Fibroblast of villous mesenchyme (primary cell): Measurements from ENCODE around the gene RAB26. TPM values are rescaled to one million over a fixed set of nuclear protein-coding genes. Genes with fewer than 3 reads are reported as not detected.
"Not testable (repeated sequence)": the region's sequence is repeated elsewhere in the genome, so short reads cannot be mapped to it uniquely, and the experiment has no call there.

Source experiments
- DNase-seq: peaks from one replicate; pipeline ENCODE4 v3.0.0-alpha.2; 2010; ENCODE audit warnings: low read depth
- H3K4me3 ChIP-seq: 2 replicates; pipeline ENCODE4 v1.5.1; 2011; ENCODE audit warnings: low read depth, mild to moderate bottlenecking, low read length
- CTCF ChIP-seq: IDR thresholded peaks from 2 replicates; pipeline ENCODE4 v1.5.1; 2012; ENCODE audit warnings: low read depth, mild to moderate bottlenecking, low read length; ENCODE audit not compliant: insufficient read depth
- total RNA-seq: library from RNA; depleted of rRNA; stranded (reverse); fragments of >200 nt; gene quantifications from 2 replicates; pipeline ENCODE4 v1.2.3, GENCODE V29; 2012

RAB26 gene
- 0.97 and 1.3 TPM in 2 replicates for total RNA-seq

DNA sequence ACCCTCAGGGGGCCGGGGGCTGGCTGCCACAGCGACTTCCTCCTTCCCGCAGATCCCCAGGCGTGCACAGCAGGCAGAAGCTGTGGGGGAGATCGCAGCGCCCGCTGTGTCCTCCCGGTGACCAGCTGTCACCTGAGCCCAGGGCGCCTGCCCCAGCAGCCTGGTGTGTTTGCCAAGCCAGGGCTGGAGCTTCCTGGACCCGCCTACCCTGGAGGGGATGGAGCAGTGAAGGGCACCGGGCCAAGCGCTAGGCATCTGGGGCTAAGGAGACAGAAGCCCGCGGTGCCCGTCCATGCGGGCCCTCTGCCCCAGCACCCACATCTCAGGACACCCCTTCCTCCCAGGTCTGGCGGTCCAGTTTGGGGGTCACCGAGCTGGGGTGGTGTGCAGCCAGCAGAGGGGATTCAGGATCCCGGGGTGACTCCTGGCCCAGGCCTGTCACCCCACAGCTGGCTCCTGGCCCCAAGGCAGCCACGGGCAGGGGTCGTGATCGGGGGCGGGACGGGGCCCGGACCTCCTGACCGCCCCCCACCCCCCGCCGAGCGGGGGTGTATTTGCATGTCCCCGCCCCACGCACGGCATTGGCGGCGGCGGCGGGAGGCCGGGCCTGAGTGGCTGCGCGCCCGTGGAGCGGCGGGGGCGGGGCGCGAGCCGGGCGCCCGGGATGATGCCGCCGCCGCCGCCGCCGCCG is at the start of gene RAB26:
TSS of gene RAB26 (plus strand) at position 645 of the 691 bp plus-strand sequence. CDS start 159 bp downstream, outside the sequence.
- peak within 1 kb of the TSS; percentile 49 for H3K4me3 ChIP-seq
- no peak for TF ChIP-seq CTCF
- peak; percentile 44 for DNase-seq

DNA sequence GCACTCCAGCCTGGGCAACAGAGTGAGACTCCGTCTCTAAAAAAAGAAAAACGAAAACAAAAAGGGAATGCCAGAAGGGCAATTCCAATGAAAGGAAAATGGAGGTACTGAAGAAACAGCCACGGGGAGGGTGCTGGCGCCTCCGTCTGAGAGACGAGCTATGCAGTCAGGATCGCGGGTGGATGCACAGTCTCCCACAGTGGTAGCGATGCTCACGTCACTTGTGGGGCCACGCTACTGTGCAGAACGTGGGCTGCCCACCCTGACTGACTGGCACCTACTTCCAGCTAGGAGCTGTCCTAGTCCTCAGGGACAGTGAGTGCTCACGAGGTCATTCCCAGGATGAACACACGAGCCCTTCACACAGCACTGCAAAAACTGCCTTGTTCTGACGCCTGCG is 46.8 kb upstream of the RAB26 start:
- H3K4me3 ChIP-seq, DNase-seq: not testable (repeated sequence)

- no peak overlapping the region for H3K4me3 ChIP-seq
- DNase-seq = no peak
- no peak for TF ChIP-seq CTCF
Measured at GRCh38 chr16:2102471-2102870, 46.0 kb upstream of the RAB26 start.

DNA sequence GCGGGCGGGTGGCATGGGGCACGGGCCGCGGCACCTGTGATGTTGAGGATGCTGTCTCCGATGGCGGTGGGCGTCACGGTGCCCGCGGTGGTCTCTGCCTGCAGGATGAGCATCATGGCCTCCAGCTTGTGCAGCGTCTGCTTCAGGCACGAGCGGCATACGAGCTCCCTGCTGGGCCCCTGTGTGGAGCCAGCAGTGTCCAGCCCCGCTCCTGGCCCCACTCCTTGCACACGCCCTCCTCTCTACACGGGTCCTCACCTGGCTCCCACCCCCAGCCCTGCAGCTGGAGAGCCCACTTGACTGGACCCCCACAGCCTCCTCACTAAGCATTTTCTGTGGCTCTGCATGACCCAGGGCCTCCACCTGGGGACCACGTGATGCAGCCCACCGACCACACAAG is 44.0 kb upstream of the RAB26 start:
- not testable (repeated sequence) for DNase-seq, H3K4me3 ChIP-seq

GRCh38 chr16:2105291-2105690 is 43.1 kb upstream of the RAB26 start:
- H3K4me3 ChIP-seq, DNase-seq: not testable (repeated sequence)

DNA sequence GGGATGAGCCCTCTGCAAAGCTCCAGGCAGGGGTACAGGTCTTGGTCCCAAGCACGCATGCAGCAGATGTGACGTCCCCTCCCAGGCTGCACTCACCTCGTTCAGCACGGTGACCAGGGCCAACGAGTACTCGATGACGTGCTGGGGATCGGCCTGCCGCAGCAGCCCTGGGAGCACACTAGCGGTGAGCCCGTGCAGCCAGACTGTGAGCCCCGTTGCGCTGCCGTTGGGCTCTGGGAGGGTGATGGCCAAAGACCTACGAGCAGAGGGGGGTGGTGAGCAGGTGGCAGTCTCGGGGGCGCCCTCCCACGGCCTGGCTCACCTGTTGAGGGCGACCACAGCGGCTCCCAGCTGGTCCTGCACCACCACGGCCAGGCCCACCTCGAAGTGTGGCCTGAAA is 42.7 kb upstream of the RAB26 start:
- not testable (repeated sequence) for H3K4me3 ChIP-seq, DNase-seq

GRCh38 chr16:2106211-2106610 is 42.2 kb upstream of the RAB26 start:
- DNase-seq, H3K4me3 ChIP-seq: not testable (repeated sequence)

GRCh38 chr16:2107121-2107790 is 41.2 kb upstream of the RAB26 start:
- peak; percentile 70 for DNase-seq
- not testable (repeated sequence) for H3K4me3 ChIP-seq

DNA sequence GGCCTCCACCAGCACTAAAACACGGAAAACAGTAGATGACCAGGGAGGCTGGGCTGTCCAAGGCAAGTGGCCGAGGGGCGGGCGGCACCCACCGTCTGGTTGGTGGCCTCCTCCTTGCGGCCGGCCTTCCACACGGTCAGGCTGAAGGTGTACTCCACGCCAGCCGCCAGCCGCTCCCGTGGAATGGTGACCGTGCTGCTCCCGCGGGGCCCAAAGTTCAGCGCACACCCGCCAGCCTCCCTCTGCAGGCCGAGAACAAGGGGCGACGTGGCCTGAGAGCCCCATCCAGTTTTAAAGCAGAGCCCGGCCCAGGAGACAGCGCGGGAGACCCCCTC is 40.7 kb upstream of the RAB26 start:
- DNase-seq, H3K4me3 ChIP-seq: not testable (repeated sequence)

DNA sequence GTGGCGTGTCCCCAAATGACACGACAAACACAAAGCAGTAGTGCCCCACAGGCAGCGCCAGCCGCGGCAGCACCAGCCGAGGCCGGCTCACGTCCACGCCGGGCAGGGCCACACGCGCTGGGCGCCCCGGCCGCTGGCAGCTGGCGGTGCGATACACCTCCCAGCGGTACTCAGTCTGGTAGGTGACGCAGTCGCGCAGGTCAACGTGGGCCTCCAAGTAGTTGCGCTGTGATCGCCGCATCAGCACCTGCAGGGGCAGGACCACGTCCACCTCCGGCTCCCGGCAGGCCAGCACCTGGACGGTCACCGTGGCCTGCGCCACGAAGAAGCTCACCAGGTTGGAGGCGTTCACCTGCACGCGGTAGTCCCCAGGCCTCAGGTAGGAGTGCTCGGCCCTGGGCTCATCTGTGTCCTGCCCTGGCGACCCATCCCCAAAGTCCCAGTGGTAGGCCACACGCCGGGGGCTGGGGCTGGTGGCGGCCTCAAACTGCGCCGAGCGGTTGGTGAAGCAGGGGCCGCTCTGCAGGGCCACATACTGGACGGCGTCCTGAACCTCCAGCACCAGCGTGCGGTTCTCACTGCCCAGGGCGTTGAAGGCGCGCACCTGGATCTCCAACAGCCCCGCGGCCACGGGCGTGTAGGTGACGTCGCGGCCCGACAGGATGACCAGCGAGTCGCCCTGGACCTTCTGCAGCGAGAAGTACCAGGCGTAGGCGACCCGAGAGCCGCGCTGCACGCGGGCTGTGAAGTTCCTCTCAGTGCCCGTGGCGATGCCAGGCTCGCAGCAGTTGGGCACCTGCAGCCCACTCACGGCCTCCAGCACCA is 39.8 kb upstream of the RAB26 start:
- H3K4me3 ChIP-seq, DNase-seq: not testable (repeated sequence)

DNA sequence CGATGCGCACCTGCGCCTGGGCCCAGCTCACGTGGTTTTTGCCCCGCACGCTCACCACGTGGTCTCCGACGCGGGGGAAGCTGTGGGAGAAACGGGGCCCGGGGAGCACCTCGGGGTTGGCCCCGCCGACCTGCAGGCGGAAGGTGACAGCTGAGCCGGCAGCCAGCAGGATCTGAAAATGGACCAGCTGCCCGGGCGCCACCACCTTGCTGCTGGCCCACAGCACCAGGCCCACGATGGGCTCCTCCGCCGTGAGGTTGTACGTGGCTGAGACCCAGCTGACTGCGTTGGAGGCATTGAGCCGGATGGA is 39.2 kb upstream of the RAB26 start:
- not testable (repeated sequence) for DNase-seq

DNA sequence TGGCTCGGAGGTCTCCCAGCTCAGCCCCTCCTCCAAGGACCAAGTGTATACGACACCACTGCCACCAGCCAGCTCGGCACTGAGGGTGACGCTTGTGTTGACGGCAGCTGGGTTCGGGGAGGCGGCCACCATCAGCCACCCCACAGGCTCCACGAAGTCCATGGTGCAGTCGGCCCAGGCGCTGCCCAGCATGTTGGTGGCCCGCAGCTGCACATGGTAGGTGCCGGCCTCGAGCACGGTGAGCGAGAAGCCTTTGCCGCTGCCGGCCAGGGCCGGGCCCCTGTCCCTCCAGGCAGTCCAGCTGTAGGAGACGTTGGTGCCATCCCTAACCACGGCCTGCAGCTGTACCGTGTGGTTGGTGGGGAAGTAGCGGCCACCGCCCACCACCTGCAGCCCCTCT is 38.6 kb upstream of the RAB26 start:
- not testable (repeated sequence) for DNase-seq, H3K4me3 ChIP-seq

More for the DNA sequence above, 39.2 kb upstream of the RAB26 start:
- not testable (repeated sequence) for H3K4me3 ChIP-seq

- not testable (repeated sequence) for H3K4me3 ChIP-seq, DNase-seq
Measured at GRCh38 chr16:2110332-2111008, 38.0 kb upstream of the RAB26 start.

GRCh38 chr16:2111009-2111353 is 37.4 kb upstream of the RAB26 start:
- DNase-seq, H3K4me3 ChIP-seq: not testable (repeated sequence)

DNA sequence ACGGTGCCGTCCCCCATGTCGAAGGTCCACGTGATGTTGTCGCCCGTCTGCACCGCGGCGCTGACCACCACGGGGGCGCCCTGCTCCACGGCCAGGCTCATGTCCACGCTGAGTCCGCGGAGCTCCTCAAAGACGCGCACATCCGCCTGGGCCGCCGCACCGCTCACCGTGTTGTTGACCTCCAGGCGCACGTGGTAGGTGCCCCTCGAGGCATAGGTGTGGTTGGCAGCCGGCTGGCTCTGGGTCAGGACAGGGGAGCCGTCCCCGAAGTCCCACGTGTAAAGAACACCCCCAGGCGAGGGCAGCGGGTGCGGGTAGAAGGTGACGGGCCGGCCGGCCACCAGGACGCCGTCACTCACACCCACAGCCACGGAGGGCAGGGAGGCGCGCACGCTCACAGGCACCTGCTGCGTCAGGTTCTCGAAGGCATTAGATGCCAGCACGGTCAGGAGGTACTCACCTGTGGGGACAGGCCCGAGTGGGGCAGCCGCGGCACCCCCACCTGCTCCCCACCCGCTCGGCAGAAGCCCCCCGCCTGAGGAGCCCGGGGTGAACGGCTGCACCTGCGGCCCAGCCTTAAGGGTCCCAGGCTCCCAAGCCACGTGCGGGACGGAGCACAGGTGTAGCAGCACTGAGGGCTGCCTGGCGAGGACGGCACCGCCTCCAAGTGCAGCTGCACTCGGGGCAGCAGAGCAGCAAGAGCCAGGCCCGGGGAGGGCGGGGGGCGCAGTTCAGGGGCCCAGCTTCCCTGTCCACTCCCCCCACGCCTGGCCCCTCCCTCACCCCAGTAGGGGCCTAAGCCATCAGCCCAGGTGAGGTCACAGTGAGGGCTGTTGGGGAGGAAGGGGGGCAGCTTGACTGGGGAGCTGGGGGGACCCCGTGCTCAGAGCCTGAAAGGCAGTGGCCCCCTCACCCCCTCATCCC is 36.8 kb upstream of the RAB26 start:
- DNase-seq, H3K4me3 ChIP-seq: not testable (repeated sequence)
